Chondrocyte (in vitro differentiated cells): ENCODE measurements around the gene WDR5B. TPM values are rescaled to one million over a fixed set of nuclear protein-coding genes. Genes with fewer than 3 reads are reported as not detected.

Experiments used
- DNase-seq: peaks from one replicate; pipeline ENCODE4 v3.0.0; 2021; ENCODE audit warnings: mixed read lengths, low spot score
- H3K27ac Mint-ChIP-seq: one replicate; pipeline ENCODE4 v1.8.0; 2021; ENCODE audit warnings: mild to moderate bottlenecking, moderate library complexity, mixed read lengths; ENCODE audit not compliant: unreplicated experiment
- H3K27me3 Mint-ChIP-seq: 2 replicates; pipeline ENCODE4 v1.8.0; 2021; ENCODE audit warnings: low read depth, mixed read lengths
- H3K36me3 Mint-ChIP-seq: 2 replicates; pipeline ENCODE4 v1.8.0; 2021; ENCODE audit warnings: low read depth, mixed read lengths
- H3K4me1 Mint-ChIP-seq: 2 replicates; pipeline ENCODE4 v1.8.0; 2021; ENCODE audit warnings: low read depth, mild to moderate bottlenecking, mixed read lengths
- H3K4me3 Mint-ChIP-seq: one replicate; pipeline ENCODE4 v1.8.0; 2021; ENCODE audit warnings: mild to moderate bottlenecking, moderate library complexity, mixed read lengths; ENCODE audit not compliant: unreplicated experiment
- H3K9me3 Mint-ChIP-seq: 2 replicates; pipeline ENCODE4 v1.8.0; 2021; ENCODE audit warnings: low read depth, mixed read lengths
- CTCF ChIP-seq: fragments of 200-600 bp; sonication (generic); IDR thresholded peaks from 2 replicates; pipeline ENCODE4 v1.5.0; 2021; ENCODE audit warnings: antibody characterized with exemption, mild to moderate bottlenecking, moderate library complexity
- total RNA-seq: library from RNA; stranded (reverse); gene quantifications from 3 replicates; pipeline ENCODE4 v1.2.1, GENCODE V29; 2021

The WDR5B gene
- total RNA-seq, 1 donor from 2014 or later = 5.0 TPM

DNA sequence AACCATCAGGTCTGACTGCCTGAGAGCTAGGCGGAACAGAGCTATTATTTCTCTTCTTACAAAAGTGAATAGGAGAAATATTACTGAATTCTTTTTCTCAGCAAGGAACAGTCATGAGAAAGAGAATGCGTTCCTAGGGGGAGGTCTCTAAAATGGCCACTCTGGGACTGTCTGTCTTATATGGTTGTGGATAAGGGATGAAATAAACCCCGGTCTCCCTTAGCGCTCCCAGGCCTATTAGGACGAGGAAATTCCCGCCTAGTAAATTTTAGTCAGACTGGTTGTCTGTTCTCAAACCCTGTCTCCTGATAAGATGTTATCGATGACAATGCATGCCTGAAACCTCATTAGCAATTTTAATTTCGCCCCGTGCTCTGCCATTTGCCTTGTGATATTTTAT lies 20.1 kb upstream of the WDR5B start:
- Mint-ChIP-seq H3K9me3 (peaks cover 6% of the 10 kb centered on the region), H3K36me3 (peaks cover 38% of the 10 kb centered on the region), H3K4me1 (no peaks in the 10 kb centered on the region), H3K27me3 (no peaks in the 10 kb centered on the region), H3K27ac (no peak overlapping the region), H3K4me3 (no peak overlapping the region)
- no peak for DNase-seq
- no peak for TF ChIP-seq CTCF

GRCh38 chr3:122430371-122430770 lies 14.5 kb upstream of the WDR5B start:
- H3K4me1 Mint-ChIP-seq = peaks cover 8% of the 10 kb centered on the region
- H3K36me3 Mint-ChIP-seq = peaks cover 35% of the 10 kb centered on the region
- H3K27me3 Mint-ChIP-seq = no peaks in the 10 kb centered on the region
- H3K9me3 Mint-ChIP-seq = no peaks in the 10 kb centered on the region
- no peak overlapping the region for H3K27ac Mint-ChIP-seq
- no peak for DNase-seq
- H3K4me3 Mint-ChIP-seq = no peak overlapping the region
- TF ChIP-seq CTCF = no peak

- Mint-ChIP-seq H3K27me3 (no peaks in the 10 kb centered on the region), H3K4me3 (no peak overlapping the region), H3K9me3 (no peaks in the 10 kb centered on the region), H3K27ac (peak overlapping the region; percentile 76), H3K4me1 (peaks cover 8% of the 10 kb centered on the region), H3K36me3 (peaks cover 32% of the 10 kb centered on the region)
- no peak for DNase-seq
- no peak for TF ChIP-seq CTCF
Observed at GRCh38 chr3:122427857-122428471, 12.1 kb upstream of the WDR5B start.

DNA sequence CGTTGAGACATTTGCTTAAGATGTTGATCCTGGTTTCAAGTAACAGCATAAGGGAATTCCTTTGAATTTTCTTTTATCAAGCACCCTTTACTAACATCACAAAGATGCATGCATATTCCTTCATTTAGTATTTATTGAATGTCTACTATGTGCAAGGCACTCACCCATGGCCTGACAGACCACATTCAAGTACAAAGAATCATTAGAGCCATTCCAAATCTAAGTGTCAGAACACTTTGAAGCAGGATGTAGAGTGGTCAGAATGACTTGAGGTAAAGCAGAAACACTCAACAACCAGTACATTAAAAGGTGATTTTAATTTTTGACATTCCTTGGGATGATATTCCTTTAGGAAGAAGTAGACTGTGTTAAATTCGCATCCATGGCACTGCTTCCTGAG lies 6.0 kb upstream of the WDR5B start:
- no peak for TF ChIP-seq CTCF
- Mint-ChIP-seq H3K27me3 (no peaks in the 10 kb centered on the region), H3K4me1 (peaks cover 9% of the 10 kb centered on the region), H3K27ac (no peak overlapping the region), H3K36me3 (peaks cover 18% of the 10 kb centered on the region), H3K4me3 (no peak overlapping the region), H3K9me3 (no peaks in the 10 kb centered on the region)
- no peak for DNase-seq

- no peak for TF ChIP-seq CTCF
- H3K4me1 Mint-ChIP-seq = peaks cover 14% of the 10 kb centered on the region
Observed at GRCh38 chr3:122421101-122421500, 5.2 kb upstream of the WDR5B start.

More at GRCh38 chr3:122421101-122421500, 5.2 kb upstream of the WDR5B start:
- no peak overlapping the region for H3K27ac Mint-ChIP-seq
- H3K27me3 Mint-ChIP-seq = no peaks in the 10 kb centered on the region
- DNase-seq = no peak
- peaks cover 10% of the 10 kb centered on the region for H3K36me3 Mint-ChIP-seq
- H3K9me3 Mint-ChIP-seq = no peaks in the 10 kb centered on the region
- H3K4me3 Mint-ChIP-seq = no peak overlapping the region
